Choroid plexus epithelial cell (primary cell): ENCODE results near the gene CDC5L.

ENCODE experiments used
- DNase-seq: peaks from one replicate; pipeline ENCODE4 v3.0.0-alpha.2; 2010; ENCODE audit warnings: low read depth
- H3K4me3 ChIP-seq: 2 replicates; pipeline ENCODE4 v1.5.1; 2011; ENCODE audit warnings: low read depth, mild to moderate bottlenecking, control low read depth, low read length, moderate library complexity
- TF ChIP-seq, protein P1 (sequence below): conservative IDR thresholded peaks from 2 replicates; pipeline ENCODE4 v1.5.1; 2011; ENCODE audit warnings: low read depth, mild to moderate bottlenecking, control low read depth, inconsistent platforms, low read length, moderate library complexity

Gene CDC5L

DNA sequence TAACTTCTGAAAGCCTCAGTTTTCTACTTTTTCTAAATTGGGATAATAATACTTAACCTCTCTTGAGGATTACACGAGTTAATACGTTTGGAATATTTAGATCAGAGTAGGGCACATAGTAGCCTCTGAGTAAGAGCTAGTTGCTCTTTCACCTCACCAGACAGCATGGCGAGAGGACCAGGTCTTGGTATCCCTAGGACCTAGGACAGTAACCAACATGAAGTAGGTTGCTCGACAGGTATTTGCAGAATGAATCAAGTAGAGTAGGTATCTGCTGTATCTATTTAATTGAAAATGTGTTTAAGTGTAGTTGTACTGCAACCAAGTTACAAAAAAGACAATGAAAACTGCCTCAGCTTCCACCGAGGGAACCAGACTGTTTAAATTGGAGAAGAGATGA, 1.4 kb downstream of the CDC5L start:
- no peak overlapping the region for H3K4me3 ChIP-seq
- DNase-seq: no peak
- TF ChIP-seq, protein P1, sequence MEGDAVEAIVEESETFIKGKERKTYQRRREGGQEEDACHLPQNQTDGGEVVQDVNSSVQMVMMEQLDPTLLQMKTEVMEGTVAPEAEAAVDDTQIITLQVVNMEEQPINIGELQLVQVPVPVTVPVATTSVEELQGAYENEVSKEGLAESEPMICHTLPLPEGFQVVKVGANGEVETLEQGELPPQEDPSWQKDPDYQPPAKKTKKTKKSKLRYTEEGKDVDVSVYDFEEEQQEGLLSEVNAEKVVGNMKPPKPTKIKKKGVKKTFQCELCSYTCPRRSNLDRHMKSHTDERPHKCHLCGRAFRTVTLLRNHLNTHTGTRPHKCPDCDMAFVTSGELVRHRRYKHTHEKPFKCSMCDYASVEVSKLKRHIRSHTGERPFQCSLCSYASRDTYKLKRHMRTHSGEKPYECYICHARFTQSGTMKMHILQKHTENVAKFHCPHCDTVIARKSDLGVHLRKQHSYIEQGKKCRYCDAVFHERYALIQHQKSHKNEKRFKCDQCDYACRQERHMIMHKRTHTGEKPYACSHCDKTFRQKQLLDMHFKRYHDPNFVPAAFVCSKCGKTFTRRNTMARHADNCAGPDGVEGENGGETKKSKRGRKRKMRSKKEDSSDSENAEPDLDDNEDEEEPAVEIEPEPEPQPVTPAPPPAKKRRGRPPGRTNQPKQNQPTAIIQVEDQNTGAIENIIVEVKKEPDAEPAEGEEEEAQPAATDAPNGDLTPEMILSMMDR: no peak

DNA sequence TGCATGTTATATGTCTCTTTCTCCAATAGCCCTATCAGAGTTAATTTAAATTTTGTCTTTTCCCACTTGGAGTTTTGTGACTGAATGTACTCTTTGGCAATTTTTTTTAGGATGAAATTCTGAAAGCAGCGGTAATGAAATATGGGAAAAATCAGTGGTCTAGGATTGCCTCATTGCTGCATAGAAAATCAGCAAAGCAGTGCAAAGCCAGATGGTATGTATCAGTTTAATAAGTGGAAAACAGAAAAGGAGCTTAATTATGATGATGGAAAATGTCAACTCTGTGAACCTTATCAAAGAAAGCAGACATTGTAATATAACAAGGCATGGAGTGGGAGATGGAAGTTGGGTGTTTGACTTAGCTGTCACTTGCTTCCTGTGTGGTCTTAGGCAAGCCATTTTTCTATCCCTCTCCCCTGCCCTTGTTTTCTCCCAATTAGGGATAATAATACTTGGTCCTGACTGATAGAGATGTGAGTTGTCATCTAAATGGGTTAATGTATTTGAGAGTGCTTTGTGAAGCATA, 2.7 kb downstream of the CDC5L start:
- TF ChIP-seq, protein P1: no peak
- no peak for DNase-seq
- no peak overlapping the region for H3K4me3 ChIP-seq

DNA sequence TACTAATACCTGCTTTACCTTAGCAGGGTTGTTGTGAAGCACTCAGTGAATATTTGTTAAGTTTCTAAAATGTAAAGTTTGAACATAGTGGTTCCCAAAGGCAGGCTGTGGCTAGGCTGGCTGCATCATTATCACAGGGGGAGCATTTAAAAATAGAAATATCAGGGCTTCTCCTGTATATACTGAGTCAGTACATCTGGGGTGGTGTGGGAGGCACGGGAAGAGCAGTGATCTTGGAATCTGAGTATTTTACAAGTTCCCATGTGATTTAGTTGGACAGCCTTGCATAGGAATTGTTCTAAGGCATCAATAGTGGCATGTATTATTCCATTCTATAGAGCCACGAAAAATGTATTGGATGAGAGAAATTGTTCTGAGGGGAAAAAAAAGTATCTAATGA, 8.0 kb downstream of the CDC5L start:
- TF ChIP-seq, protein P1: no peak
- DNase-seq: no peak
- H3K4me3 ChIP-seq: no peak overlapping the region

DNA sequence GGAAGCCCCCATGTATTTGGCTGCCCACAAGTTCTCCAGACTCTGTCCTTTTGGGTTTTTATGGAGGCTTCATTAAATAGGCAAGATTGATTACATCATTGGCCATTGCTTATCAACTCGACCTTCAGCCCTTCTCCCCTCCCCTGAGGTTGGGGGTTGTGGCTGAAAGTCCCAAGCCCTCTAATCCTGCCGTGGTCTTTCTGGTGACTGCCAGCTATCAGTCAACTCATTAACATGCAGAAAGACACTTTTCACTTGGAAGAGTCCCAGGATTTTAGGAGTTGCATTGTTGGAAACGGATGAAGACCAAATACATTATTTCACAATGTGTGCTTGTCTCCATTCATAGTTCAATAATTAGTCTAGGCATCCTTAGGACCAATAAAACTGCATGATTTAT, 9.5 kb downstream of the CDC5L start:
- TF ChIP-seq, protein P1: no peak
- no peak overlapping the region for H3K4me3 ChIP-seq
- DNase-seq: no peak

DNA sequence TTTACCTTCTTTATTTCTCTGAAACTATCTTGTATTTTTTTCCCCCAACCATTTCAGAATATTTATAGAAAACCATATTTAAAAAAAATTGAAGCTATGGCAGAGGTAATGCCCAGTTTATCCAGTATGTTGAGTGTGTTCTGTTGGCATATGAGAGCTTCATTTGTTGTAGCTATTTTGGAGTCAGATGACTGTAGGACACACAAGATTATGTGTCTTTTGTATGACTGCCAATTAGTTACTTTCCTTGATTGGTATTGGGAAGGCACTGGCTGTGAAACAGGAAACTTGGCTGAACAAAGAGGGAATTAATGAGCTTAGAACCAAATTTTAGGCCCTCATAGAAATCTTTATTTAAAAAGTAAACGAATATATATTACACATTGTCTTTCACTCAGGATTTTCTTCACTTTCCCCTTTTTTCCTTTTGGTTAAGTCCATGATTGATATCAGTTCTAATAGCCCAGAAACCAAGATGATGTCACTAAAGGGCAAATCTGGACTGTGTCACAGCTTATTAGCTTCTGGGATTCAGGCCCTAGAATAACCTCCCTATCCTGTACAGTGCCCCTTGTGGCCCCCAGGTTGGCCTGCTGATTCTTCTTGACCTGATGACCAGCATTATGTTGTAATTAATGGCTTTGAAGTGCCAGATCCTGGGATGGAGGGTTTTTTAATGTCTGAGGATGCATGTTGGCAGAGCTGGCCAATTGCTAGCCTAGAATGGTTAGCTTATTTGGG, 10.1 kb downstream of the CDC5L start:
- TF ChIP-seq, protein P1: no peak
- H3K4me3 ChIP-seq: no peak overlapping the region
- DNase-seq: no peak

DNA sequence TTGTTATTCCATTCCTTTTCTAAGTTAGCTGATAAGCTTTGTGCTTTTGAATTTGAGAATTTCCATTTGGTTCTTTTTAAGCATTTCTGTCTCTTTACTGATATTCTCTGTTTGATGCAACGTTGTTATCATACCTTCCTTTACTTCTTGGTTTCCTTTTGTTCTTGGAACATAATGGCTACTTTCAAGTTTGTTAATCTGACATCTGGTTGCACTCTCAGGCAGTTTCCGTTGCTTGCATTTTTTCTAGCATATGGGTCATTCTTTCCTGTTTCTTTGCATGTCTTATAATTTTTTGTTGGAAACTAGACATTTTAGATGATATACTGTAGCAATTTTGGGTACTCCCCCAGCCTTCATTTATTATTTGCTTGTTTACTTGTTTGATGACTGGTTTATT, 12.5 kb downstream of the CDC5L start:
- no peak overlapping the region for H3K4me3 ChIP-seq
- TF ChIP-seq, protein P1: no peak
- DNase-seq: peak; percentile 18

DNA sequence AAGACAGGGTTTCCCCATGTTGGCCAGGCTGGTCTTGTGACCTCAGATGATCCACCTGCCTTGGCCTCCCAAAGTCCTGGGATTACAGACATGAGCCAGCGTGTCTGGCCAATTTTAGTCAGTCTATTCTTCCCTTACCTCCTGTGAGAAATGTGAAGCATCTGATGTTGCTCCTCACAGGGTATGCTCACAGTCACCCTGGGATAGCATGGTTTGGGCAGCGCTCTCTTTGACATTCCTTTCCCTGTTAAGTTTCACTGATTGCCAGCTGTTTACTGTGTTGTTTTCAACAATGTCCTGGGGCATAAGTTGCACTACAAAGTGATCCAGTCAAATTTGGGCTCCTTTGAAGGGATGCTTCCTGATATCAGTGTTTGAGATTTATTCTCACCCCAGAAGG, 13.1 kb downstream of the CDC5L start:
- H3K4me3 ChIP-seq: no peak overlapping the region
- DNase-seq: no peak
- TF ChIP-seq, protein P1: no peak
